NCI-H2029 treated with DMSO at 0.1 percent for 48 hours (cell line): ENCODE results near the gene DAP.
A peak's percentile ranks its signal among the peaks of the same experiment; 100 is the strongest.

ENCODE experiments used
- DNase-seq: peaks from one replicate; lab custom pipeline; 2025; lab: John Stamatoyannopoulos, UW

The DAP gene

DNA sequence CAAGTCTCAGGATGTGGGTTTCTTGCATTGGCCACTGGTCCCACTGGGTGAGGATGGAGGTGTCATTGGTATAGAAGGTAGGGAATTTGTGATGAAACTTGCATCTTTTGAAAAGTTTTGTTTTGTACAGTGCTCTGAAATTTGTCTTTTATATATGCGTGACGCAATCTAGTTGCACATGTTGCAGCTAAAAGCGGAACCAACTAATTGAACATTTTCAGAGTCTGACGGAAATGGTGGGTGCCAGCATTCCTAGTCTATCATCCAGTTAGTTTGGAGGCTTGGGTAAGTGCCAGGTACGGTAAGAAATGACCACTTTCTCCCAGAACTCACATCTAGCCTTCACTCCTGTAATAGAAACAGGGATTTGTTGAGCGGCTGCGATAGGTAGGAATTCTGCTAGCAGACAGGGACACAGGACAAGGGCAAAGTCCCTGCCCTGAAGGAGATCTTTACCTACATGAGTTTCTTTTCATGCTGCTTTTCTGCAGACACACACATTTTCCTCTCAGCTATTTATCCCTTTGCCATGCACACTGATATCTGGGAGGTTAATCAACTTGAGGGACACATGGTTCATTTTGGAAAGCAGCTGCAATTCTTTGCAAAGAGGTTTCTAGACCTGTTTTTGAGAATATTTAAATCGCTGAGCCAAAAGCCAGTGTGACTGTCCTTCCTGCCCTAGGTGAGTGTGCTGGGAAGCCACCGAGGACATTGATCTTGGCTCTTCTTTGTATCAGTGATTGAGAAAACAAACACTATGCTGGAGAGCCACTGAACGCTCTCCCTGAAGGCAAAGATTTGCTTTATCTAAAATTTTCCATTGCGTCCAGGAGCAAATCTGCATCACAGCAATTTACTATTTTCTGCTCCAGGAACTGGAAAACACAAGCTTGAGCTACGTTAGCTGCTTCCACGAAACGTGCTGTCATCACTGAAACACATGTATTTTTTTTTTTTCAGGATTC lies 89.7 kb downstream of the DAP start:
- DNase-seq: no peak

DNA sequence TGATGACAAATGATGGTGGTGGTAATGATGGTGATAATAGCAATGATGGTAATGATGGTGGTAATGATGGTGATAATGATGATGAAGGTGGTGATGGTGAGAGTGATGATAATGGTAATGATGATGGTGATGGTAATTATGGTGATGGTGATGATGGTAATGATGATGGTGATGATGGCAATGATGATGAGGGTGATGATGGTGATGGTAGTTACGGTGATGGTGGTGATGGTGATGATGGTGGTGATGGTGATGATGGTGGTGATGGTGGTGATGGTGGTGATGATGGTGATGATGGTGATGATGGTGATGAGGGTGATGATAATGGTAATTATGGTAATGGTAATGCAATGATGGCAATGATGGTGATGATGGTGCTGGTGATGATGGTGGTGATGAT lies 91.1 kb downstream of the DAP start:
- DNase-seq: no peak

DNA sequence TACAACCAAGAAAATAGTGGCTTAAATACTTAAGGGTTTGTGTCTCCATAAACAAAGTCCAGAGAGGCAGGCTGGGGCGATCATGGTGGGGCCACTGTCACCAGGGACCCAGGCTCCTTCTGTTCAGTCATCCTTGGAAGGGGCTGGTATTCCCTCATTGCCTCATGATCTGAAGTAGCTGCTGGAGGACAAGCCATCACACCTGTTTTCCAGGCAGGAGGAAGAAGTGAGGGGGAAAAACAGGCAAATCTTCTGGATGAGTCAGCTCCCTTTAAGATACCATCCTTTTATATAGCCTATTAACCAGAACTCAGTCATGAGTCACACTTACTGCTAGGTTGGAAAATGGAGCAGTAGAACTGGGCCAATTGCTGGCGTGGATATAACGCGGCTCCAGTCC lies 92.3 kb downstream of the DAP start:
- DNase-seq: no peak

DNA sequence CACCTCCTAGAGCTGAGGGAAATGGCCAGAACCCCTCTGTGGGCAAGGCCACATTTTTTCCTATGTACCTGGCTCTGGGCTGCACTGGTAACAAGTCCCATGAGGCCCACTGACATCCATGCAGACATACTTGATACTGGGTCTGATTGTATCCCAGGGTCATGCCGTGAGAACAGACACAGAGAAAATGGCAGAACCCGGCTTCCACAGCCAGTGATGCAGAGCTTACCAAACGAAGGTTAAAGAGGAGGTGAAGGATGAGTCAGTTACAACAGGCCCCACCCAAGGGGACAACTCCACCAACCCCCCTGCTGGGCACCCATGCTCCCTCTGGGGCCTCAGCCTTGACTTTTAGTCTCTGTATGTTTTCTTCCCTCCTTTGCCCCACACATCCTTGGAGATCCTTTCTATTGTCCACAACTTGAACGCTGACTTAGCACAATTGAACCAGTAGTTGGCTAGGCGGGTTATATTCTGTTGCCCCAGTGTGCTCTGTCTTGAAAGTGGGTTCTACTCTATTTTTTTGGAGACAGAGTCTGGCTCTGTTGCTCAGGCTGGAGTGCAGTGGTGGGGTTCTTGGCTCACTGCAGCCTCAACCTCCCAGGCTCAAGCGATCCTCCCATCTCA lies 93.5 kb downstream of the DAP start:
- no peak for DNase-seq

DNA sequence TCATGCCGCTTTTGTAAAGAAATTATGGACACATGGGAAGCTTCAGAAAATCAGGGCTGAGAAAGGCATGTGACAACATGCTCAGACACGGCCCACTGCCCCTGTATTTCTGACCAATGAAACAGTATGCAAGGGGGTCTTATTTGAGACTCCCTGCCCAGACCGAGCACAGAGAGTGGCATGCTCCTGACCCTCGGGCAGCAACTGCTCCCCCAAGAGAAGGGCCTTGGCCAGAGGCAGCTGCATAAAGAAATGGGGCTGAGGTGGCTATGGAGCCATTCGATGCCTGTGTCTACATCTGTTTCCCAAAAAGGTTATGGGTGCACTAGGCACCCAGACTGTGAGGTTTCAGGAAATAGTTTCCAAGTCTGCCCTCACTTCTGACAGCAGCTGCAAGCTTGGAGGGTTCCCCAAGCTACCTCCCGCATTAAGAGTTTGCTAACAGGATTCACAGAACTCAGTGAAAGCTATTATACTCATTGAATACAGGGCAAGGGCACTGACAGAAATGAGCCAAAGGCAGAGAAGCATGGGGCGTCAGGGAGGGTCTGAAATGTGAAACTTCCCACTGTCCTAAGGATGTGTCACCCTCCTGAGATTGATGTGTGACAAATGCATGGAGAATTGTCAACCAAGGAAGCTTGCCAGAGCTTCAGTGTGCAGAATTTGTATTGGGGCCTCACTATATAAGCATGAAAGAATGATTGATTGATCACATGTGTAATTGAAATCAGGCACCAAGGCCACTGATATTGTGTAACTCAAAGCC lies 94.3 kb downstream of the DAP start:
- no peak for DNase-seq

DNA sequence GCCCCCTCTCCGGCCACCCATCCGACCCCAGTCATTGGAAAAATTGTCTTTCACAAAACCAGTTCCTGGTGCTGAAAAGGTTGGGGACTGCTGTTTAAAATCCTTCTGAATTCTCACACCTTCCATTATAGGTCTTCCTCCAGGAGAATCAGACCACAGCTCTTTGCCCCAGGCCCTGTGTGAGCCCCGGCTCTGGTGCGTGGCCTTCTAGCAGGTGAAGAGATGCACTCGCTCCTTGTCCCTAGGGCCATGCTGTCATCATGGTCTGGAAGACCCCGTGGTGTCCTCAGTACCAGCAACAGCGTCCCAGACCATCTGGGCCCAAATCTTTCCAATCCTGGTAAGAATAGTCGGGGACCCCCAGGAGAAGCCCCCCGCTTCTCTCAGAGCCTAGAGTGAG lies 95.2 kb downstream of the DAP start:
- no peak for DNase-seq

DNA sequence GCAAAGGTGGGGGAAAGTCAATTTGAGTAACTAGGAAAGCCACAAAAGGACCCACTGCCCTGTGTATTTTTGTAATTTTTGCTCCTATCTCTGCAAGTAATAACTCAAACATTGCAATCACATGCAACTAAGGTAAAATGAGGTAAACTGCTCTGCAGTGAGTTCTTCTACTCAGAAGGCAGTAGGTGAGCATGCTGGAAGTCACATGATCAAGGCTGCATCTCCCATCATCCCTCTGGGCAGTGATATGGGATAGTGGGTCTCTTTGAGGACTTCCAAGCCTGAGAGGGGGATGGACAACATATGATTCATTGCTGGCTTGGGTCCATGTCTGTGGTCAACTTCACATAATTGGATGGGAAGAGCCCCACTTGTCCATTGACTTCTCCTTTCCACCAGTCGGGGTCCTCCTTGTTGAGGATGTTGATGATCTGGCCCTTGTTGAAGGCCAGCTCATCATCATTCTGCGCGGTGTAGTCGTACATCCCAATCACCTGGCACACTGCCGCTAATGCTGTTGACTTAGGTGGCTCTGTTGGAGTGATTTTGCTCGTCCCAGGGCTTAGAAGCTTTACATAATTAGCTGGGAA lies 96.8 kb downstream of the DAP start:
- DNase-seq: peak; percentile 57

DNA sequence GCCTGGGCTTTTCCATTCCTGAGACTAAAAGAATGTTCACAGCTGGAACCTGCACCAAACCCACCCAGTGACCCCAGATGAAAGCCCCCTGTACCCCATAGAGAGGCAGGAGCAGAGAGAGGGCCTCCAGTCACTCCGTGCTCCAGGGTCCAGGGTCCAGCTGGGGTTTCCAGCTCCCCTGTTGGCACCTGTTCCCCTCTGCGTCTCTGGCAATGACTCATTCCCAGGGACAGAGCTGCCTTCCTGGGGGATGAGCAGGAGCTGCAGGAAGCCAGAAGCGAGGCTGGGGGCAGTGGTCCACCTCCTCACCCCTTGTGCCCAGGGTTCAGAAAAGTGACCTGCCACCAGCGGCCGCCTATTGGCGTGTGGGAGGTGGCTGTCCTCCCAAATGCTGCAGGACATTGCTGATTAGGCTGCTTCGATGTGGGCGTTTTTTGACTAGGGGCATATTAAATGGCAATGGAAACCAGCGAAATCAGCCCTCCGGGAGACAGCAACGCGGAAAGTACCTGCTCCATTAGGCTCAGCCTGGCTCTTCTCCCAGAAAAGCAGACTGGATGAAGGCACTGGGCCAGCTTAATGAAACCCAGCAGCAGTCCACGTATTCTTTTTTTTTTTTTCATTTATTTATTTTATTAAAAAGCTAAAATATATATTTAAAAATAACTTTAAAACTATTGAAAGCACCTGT lies 97.4 kb downstream of the DAP start:
- peak; percentile 4 for DNase-seq

DNA sequence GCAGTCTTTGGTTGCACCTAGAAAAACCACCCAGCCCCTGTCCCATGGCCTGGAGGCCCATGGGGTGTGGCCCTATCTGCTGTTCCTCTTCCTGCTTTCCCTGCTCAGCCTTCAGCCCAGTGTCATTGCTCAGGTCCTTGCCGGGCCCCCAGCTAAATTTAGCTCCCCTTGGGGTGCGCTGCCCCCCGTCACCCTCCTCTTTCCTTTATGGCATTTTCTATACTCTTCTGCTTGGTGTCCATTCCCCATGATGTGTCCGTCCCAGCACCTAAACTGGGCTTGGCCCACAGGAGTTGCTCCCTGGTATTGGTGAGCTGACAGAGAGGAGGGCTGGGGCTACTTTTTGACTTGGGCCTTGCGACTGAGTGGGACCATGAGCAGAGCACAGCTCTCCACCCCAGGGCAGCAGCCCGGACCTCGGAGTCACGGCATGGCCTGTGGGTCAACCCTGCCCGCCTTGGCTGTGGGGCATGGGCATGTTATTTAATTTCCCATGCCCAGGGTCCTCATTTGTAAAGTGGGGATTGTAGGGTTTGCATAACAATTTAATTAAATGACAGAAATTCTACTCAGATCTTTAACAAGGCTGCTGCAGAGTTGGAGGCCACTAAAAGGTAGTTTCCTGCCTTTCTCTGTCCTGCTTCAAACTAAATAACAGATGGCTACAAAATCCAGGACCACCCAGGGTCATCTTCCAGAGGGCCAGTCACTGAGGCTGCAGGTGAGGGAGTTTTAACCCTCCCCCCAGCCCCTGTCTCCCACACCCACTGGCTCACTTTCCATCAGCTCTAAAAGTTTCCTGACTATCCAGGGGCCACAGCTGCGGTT lies 98.2 kb downstream of the DAP start:
- DNase-seq: no peak

DNA sequence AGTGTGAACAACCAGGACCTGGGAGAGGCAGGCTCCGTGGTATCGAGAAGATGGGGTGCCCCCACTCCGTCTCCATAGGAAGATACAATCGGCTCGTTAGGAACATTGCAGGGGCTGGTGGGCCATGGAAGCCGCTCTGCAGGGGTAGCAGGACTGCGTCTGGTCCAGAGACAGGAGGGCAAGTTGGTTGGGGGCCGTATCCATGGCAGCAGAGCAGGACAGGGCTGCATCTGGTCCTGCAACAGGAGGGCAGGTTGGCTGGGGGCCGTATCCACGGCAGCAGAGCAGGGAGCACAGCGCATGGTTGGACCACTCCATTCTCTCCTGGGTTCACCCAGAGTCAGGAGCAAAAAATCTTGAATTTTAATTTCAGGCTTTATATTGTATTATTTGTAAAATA lies 99.0 kb downstream of the DAP start:
- DNase-seq: no peak

DNA sequence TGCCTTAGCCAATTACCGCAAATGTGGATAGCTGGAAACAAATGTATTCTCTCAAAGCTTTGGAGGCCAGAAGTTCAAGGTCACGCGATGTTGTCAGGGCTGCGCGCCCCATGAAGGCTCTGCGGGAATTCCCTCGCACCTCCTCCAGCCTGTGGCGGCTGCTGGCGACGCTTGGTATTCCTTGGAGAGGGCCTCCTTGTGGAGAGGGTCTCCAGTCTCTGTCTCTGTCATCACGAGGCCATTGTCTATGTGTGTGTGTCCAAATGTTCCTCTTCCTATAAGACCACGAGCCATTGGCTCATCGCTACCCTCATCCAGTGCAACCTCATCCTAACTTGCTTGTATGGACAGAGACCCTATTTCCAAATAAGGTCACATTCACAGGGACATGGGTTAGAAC lies 99.6 kb downstream of the DAP start:
- no peak for DNase-seq

DNA sequence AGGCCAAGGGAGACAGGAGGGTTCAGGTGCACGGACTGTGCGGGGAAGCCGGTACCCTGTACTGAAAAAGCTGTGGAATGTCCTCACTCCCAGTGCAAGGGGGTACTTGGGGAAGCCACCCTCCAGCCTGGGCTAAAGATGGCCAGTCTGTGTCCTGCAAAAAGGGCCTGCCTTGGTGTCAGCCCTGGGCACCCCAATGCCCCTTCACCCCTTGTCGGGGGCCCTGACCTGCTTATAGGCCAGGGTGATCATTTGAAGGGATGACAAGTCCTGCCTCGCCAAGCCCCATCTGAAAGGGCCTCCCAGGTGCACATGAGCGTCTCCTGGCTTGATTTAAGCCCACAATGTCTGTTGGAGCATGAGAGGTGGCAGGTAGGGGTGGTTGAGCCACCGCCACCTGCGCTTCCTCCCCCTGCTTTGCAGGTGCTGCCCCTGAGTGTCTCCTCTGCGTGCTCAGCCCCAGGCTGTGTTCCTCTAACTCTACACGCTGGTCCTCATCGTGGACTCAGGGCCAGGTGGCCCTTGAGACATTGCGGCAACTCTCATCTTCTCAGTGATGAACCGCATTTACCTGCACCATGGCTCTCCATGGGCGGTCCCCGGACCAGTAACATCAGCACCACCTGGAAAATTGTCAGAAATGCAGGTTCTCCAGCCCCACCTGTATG lies 100.2 kb downstream of the DAP start:
- DNase-seq: no peak

DNA sequence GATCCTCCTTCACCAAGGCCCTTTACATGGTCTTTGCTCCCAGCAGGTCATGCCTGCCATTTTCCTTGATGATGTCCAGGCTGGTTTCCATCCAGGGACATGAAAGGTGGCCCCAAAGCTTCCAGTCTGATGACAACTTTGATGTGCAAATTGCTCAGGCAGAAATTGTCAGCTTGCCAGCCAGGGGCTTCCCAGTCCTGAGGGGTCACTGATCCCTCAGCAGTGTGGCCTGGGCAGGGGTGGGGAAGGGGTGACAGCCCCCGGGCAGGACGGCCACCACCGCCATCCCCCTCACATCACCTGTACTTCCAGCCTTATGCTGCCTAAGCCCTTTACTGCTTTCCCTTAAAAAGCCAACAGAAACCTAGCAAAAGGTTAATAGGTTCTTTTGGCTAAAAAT lies 100.9 kb downstream of the DAP start:
- DNase-seq: no peak

DNA sequence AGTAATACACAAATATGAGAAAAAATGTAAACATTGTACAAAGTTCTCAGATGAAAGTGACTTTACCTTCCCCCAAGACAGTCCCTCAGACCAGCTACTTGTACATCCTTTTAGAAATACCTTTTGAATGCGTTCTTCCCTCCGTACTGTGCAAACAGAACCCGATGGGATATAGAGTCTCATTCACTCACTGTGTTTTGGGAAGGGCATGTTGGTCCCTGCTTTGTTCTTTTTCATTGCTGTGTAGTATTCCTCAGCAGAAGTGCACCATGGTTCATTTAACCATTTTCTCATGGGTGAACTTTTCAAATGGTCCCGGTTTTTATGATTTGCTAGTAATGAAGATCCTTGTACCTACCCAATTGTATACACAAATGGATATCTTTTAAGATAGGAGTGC lies 102.8 kb downstream of the DAP start:
- DNase-seq: no peak

DNA sequence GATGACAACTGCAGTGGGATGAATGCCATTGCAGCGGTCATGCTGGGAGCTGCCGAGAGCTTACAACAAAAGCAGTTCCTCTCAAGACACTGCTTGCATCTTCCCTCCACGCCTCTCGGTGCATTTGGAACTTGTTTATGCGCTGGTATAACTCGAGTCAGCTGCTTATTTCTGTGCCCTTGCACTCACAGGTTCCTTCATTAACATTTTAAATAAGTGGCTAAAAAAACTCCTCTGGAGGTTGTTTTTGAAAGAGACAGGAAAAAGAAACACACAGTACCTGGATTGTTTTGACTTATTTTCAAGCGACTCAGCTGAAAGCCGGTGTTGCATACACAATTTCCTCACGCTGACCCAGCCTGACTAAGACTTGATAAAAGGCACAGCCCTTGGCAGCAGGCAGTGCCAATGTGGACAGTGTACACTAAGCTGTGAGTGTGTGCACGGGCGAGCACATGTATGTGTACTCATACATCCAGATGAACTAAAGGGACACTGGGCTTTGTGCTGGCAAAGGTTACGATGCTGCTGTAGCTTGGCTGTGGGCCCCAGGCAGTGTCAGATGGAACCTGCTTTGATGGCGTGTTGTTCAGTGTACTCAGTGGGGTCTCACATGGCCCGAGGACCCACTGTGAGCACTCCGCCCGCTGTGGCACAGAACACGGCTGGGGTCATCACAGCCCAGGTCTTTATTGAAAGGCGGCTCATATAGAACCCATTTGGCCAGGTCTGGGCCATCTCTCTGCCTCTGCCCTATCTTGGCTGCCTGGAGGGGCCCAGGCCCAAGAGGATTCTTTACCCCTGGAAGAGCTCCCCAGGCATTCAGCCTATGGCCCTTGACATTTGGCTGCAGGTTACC lies 104.8 kb downstream of the DAP start:
- DNase-seq: no peak

DNA sequence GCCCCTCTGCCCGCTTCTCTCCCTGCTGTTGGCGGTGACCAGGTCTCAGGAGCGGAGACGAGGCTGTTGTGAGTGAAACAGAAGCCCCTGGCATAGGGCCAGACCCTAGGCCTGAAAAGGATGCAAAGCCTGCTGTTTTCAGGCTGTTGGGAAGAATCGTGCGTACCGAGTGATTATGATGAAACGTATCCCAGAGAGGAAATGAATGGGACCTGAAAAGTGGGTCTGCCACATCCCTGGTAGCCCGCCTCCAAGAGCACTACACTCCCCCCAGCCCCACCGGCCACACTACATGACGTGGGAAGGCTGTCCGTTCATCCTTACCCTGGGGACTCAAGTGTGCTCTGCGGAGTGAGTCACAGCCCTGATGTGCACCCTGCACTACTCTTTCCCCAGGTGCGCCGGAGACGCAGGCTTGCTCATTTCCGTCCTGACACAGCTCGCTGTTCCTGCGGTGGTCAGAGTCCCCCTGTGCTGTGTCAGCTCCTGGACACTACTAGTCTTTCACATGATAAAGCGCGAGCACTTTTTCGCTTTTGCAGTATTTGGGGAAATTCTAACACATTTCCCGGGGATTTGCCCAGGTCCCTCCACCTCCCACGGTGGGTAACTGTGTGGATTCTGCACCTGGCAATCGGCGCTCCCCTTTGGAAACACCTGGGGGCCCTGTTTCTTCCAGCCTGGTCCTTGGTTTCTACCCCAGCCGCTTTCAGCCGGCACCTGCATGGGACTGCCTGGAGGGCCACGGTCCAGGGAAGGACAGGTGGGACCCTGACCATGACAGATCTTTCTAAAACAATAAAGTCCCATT lies 105.7 kb downstream of the DAP start:
- DNase-seq: no peak

DNA sequence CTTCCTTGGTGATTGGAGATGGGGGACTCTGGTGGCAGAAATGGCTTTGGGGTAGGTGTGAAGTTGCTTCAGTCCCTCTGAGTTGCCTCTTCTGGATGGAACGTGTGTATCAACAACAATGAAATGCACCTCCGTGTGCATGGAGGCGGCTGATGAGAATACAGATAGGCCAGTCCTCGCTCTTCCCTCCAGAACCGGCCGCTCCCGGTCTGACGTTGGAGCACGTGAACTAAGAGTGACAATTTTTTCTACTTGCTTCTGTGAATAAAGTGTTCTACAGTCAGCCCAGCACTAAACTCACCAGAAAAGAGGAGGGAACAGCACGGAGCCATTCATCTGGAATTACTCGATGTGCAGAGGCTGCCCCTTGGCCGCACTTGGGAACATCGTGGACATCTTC lies 106.5 kb downstream of the DAP start:
- no peak for DNase-seq

DNA sequence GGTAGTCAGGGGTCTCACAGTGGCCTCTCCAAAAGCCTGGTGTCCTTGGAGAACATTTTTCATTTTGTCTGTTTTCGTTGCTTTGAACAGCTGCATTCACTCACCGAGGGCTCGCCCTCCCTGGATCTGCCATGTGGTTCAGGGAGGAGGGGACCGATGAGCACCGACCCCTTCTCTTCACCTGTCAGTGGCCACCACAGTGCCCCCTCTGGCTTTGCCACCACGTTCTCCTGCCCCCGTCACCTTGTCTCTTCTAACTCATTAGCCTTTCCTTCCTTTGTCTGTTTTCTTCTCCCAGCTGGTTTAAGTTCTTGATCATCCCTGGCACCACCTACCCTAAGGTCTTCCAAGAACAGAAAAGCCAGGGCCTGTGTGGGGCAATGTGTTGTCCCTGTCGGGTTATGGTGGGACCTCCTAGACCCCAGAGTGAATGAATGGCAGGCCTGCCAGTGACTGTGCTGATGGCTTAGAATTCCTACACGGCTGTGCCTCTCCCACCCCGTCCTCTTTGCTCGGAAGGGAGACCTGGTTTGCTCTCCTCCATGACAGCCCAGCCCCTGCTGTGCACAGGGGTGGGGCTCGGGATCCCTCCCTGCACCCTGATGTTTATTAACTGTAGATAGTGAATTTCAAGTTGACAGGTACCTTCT lies 107.2 kb downstream of the DAP start:
- no peak for DNase-seq
